HG03354 (cell line): ENCODE measurements around the gene DGKD.
"Not testable (repeated sequence)": the region's sequence is repeated elsewhere in the genome, so short reads cannot be mapped to it uniquely, and the experiment has no call there.

ENCODE experiments used
- ATAC-seq: cut with Tn5 transposase; IDR thresholded peaks from one replicate; pipeline ENCODE4 v1.9.1; 2021; ENCODE audit warnings: mild to moderate bottlenecking; ENCODE audit not compliant: unreplicated experiment, poor library complexity, severe bottlenecking

DGKD gene

GRCh38 chr2:233380995-233381637 is 26.8 kb downstream of the DGKD start:
- no peak for ATAC-seq

GRCh38 chr2:233381638-233381995 is 27.3 kb downstream of the DGKD start:
- no peak for ATAC-seq

- ATAC-seq, result no peak
Measured at GRCh38 chr2:233384015-233384414, 29.7 kb downstream of the DGKD start.

GRCh38 chr2:233384811-233385488 is 30.7 kb downstream of the DGKD start:
- ATAC-seq, result peak; percentile 22

GRCh38 chr2:233385489-233386044 is 31.3 kb downstream of the DGKD start:
- peak; percentile 73 for ATAC-seq

- no peak for ATAC-seq
Measured at GRCh38 chr2:233386382-233387041, 32.2 kb downstream of the DGKD start.

- no peak for ATAC-seq
Measured at GRCh38 chr2:233387225-233387624, 32.9 kb downstream of the DGKD start.

GRCh38 chr2:233387667-233388528 is 33.6 kb downstream of the DGKD start:
- ATAC-seq, result no peak

- no peak for ATAC-seq
Measured at GRCh38 chr2:233389601-233390125, 35.4 kb downstream of the DGKD start.

- no peak for ATAC-seq
Measured at GRCh38 chr2:233395687-233396086, 41.4 kb downstream of the DGKD start.

GRCh38 chr2:233396726-233397665 is 42.7 kb downstream of the DGKD start:
- ATAC-seq, result not testable (repeated sequence)

- no peak for ATAC-seq
Measured at GRCh38 chr2:233399306-233400225, 45.3 kb downstream of the DGKD start.

- no peak for ATAC-seq
Measured at GRCh38 chr2:233400341-233400740, 46.0 kb downstream of the DGKD start.

- ATAC-seq, result no peak
Measured at GRCh38 chr2:233400961-233401360, 46.7 kb downstream of the DGKD start.

- no peak for ATAC-seq
Measured at GRCh38 chr2:233402346-233402745, 48.1 kb downstream of the DGKD start.

GRCh38 chr2:233402789-233403188 is 48.5 kb downstream of the DGKD start:
- ATAC-seq, result no peak

GRCh38 chr2:233404222-233404621 is 49.9 kb downstream of the DGKD start:
- peak; percentile 57 for ATAC-seq

GRCh38 chr2:233406865-233407264 is 52.6 kb downstream of the DGKD start:
- ATAC-seq, result no peak
